ENCODE measurements around the gene MBD3L5. TPM values are rescaled to one million over a fixed set of nuclear protein-coding genes. Genes with fewer than 3 reads are reported as not detected.
"Not testable (repeated sequence)": the region's sequence is repeated elsewhere in the genome, so short reads cannot be mapped to it uniquely, and the experiment has no call there.

MBD3L5 gene
- total RNA-seq, 6 experiments from 2014 or later = not detected

DNA sequence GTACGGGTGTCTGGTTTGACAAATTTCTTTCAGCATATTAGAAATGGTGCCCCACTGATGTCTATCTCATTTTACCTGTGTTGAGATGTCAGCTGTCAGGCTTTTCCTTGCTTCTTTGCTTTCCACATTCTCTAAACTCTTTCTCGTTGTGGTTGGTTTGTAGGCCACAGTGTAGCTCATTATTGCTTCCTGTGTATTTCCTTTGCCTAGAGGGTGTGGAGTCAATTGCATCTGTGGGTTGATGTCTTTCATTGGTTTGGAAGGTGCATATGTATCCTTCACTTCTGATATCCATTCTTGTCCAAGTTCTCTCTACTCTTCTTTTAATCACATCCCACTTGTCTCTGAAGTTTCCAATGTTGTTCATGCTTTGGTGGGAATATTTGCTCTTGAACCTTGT lies 11.2 kb downstream of the MBD3L5 start:
- H3K27ac Mint-ChIP-seq; H3K36me3 Mint-ChIP-seq (ENCODE audit: low read depth); H3K9me3 Mint-ChIP-seq; H3K4me1 Mint-ChIP-seq (ENCODE audit: low read depth); H3K27me3 Mint-ChIP-seq (ENCODE audit: insufficient read depth); DNase-seq; H3K4me3 Mint-ChIP-seq: not testable (repeated sequence)

DNA sequence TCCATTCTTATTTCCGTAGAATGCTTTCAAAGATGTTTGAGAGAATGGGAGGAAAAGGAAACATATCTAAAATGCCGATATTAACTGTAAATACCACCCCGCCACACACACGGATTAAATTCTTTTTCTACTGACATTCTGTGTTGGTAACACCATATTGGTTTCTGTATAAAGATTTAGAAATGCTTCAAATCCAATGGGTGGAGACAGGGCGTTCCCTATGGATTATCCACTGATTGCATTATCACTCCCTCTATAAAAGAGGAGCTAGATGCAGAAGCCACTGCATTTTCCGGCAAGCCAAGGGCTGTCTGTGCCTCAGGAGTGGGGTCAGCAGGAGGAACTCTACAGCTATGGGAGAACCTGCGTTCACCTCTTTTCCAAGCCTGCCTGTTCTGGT lies 18.6 kb downstream of the MBD3L5 start, which contains the start of gene MBD3L2:
Gene MBD3L2, plus strand, starts transcription at position 301 of the 400 bp plus-strand sequence. Its CDS starts 53 bp downstream, at position 354.
- not testable (repeated sequence) for H3K9me3 Mint-ChIP-seq; H3K4me3 Mint-ChIP-seq; DNase-seq; H3K4me1 Mint-ChIP-seq (ENCODE audit: low read depth); H3K27me3 Mint-ChIP-seq (ENCODE audit: insufficient read depth); H3K36me3 Mint-ChIP-seq (ENCODE audit: low read depth); H3K27ac Mint-ChIP-seq

DNA sequence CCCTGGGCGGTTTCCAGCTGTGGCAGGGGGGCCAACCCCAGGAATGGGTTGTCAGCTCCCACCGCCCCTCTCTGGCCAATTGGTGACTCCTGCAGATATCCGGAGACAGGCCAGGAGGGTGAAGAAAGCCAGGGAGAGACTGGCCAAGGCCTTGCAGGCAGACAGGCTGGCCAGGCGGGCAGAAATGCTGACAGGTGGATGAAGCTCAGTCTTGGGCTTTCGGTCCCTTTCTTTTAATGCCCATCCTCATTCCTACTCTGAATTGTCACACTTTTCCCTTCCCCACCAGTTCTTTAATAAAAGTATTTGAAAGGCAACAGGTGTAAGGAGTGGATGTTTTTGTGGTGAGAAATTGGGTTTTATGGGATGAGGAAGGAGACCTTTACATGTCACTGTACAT lies 21.0 kb downstream of the MBD3L5 start:
- DNase-seq; H3K4me1 Mint-ChIP-seq (ENCODE audit: low read depth); H3K27me3 Mint-ChIP-seq (ENCODE audit: insufficient read depth); H3K27ac Mint-ChIP-seq; H3K9me3 Mint-ChIP-seq; H3K36me3 Mint-ChIP-seq (ENCODE audit: low read depth); H3K4me3 Mint-ChIP-seq: not testable (repeated sequence)

DNA sequence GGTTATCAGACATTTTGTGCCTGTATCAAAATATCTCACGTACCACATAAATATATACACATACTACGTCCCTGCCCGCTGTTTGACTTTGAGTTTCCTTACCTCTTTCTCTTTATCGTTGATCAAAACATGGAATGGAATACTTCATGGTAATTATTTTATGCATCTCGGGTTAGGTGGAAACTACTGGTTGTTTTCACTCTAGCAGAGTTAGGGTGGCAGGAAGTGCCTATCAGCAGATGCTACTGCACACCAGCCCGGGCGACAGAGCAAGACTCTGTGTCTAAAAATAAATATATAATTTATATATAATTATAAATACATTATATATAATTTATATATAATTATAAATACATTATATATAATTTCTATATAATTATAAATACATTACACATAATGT lies 22.5 kb downstream of the MBD3L5 start:
- not testable (repeated sequence) for H3K4me3 Mint-ChIP-seq; H3K9me3 Mint-ChIP-seq; H3K27me3 Mint-ChIP-seq (ENCODE audit: insufficient read depth); H3K27ac Mint-ChIP-seq; H3K36me3 Mint-ChIP-seq (ENCODE audit: low read depth); DNase-seq; H3K4me1 Mint-ChIP-seq (ENCODE audit: low read depth)

DNA sequence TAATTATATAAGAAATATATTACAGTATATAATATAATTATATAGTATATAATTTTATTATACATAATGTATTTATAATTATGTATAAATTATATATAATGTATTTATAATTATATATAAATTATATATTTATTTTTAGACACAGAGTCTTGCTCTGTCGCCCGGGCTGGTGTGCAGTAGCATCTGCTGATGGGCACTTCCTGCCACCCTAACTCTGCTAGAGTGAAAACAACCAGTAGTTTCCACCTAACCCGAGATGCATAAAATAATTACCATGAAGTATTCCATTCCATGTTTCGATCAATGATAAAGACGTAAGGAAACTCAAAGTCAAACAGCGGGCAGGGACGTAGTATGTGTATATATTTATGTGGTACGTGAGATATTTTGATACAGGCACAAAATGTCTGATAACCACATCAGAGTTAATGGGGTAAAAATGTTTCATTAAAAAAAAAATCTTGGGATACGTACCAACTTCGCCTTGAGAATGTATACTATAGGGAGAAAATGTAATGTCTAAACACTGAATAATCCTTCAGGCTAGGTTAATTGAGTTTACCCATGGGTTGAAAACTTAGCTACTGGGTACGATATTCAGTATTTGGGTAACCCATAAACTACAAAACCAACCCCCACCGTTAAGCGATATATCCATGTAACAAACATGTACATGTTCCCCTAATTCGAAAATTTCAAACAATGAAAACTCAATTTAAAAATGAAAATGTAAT lies 24.4 kb downstream of the MBD3L5 start:
- H3K27ac Mint-ChIP-seq; H3K36me3 Mint-ChIP-seq (ENCODE audit: low read depth); H3K9me3 Mint-ChIP-seq; H3K4me1 Mint-ChIP-seq (ENCODE audit: low read depth); H3K4me3 Mint-ChIP-seq; H3K27me3 Mint-ChIP-seq (ENCODE audit: insufficient read depth); DNase-seq: not testable (repeated sequence)

DNA sequence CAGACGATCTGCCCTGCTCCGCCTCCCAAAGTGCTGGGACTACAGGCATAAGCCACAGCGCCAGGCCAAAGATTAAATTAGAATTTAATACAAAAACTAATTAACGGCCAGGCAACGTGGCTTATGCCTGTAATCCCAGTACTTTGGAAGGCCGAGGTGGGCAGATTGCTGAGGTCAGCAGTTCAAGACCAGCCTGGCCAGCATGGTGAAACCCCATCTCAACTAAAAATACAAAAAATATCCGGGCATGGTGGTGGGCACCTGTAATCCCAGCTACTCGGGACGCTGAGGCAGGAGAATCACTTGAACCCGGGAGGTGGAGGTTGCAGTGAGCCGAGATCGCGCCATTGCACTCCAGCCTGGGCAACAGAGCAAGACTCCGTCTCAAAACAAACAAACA lies 25.3 kb downstream of the MBD3L5 start:
- not testable (repeated sequence) for H3K4me3 Mint-ChIP-seq; H3K36me3 Mint-ChIP-seq (ENCODE audit: low read depth); DNase-seq; H3K27me3 Mint-ChIP-seq (ENCODE audit: insufficient read depth); H3K9me3 Mint-ChIP-seq; H3K27ac Mint-ChIP-seq; H3K4me1 Mint-ChIP-seq (ENCODE audit: low read depth)

DNA sequence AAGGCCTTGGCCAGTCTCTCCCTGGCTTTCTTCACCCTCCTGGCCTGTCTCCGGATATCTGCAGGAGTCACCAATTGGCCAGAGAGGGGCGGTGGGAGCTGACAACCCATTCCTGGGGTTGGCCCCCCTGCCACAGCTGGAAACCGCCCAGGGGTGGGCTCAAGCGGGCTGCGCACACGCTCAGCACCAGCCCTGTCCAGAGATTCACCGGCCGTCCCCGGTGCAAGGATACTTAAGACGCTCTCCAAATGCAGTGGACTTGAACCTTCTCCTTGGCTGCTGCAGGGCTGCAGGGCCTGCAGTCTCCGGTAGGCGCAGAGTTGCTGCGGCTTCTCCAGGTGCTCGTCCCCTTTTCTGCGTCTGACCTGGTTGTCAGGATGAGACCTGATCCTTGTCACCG lies 26.0 kb downstream of the MBD3L5 start:
- DNase-seq; H3K36me3 Mint-ChIP-seq (ENCODE audit: low read depth); H3K27me3 Mint-ChIP-seq (ENCODE audit: insufficient read depth); H3K27ac Mint-ChIP-seq; H3K4me1 Mint-ChIP-seq (ENCODE audit: low read depth); H3K4me3 Mint-ChIP-seq; H3K9me3 Mint-ChIP-seq: not testable (repeated sequence)

DNA sequence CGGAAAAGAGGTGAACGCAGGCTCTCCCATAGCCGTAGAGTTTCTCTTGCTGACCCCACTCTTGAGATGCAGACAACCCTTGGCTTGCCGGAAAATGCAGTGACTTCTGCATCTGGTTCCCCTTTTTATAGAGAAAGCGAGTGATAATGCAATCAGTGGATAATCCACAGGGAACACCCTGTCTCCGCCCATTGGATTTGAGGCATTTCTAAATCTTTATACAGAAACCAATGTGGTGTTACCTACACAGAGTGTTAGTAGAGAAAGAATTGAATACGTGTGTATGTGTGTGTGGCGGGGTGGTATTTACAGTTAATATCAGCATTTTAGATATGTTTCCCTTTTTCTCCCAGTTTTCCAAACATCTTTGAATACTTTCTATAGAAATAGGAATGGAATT lies 28.2 kb downstream of the MBD3L5 start, which contains the start of gene MBD3L3:
Gene MBD3L3, minus strand, starts transcription at position 101 of the 400 bp plus-strand sequence. Its CDS starts 71 bp downstream, at position 30.
- DNase-seq; H3K4me1 Mint-ChIP-seq (ENCODE audit: low read depth); H3K9me3 Mint-ChIP-seq; H3K27ac Mint-ChIP-seq; H3K4me3 Mint-ChIP-seq; H3K36me3 Mint-ChIP-seq (ENCODE audit: low read depth); H3K27me3 Mint-ChIP-seq (ENCODE audit: insufficient read depth): not testable (repeated sequence)

DNA sequence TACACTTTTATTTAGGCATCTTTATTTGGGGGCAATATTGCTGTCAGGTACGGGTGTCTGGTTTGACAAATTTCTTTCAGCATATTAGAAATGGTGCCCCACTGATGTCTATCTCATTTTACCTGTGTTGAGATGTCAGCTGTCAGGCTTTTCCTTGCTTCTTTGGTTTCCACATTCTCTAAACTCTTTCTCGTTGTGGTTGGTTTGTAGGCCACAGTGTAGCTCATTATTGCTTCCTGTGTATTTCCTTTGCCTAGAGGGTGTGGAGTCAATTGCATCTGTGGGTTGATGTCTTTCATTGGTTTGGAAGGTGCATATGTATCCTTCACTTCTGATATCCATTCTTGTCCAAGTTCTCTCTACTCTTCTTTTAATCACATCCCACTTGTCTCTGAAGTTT lies 29.6 kb downstream of the MBD3L5 start:
- not testable (repeated sequence) for H3K27ac Mint-ChIP-seq; H3K36me3 Mint-ChIP-seq (ENCODE audit: low read depth); DNase-seq; H3K27me3 Mint-ChIP-seq (ENCODE audit: insufficient read depth); H3K4me3 Mint-ChIP-seq; H3K4me1 Mint-ChIP-seq (ENCODE audit: low read depth); H3K9me3 Mint-ChIP-seq

DNA sequence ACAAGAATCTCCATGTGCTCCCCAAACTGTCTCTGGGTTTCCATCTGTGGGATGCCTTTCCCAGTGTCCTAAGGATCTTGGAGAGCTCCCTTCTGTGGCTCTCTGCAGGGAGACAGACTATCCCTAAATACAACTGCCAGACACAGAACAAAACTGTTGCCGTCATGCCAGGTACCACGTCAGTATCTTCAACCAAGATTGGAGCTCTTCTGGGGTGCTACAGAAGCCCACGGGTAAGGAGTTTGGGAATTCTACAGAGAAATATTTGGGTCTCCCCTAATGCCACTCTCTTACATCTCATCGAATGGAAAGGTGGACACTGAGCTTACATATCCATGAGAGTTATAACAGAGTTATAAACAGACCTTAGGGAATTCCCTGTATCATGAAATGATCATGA lies 33.0 kb downstream of the MBD3L5 start:
- DNase-seq = no peak
- Mint-ChIP-seq H3K27me3 (ENCODE audit: insufficient read depth) (no peaks in the 10 kb centered on the region; the same call in 1 of the 2 replicates), H3K9me3 (no peaks in the 10 kb centered on the region)

More for the DNA sequence above, 33.0 kb downstream of the MBD3L5 start:
- no peak overlapping the region for H3K27ac Mint-ChIP-seq
- no peaks in the 10 kb centered on the region for H3K36me3 Mint-ChIP-seq (ENCODE audit: low read depth)
- H3K4me3 Mint-ChIP-seq = no peak overlapping the region
- TF ChIP-seq, protein P1, sequence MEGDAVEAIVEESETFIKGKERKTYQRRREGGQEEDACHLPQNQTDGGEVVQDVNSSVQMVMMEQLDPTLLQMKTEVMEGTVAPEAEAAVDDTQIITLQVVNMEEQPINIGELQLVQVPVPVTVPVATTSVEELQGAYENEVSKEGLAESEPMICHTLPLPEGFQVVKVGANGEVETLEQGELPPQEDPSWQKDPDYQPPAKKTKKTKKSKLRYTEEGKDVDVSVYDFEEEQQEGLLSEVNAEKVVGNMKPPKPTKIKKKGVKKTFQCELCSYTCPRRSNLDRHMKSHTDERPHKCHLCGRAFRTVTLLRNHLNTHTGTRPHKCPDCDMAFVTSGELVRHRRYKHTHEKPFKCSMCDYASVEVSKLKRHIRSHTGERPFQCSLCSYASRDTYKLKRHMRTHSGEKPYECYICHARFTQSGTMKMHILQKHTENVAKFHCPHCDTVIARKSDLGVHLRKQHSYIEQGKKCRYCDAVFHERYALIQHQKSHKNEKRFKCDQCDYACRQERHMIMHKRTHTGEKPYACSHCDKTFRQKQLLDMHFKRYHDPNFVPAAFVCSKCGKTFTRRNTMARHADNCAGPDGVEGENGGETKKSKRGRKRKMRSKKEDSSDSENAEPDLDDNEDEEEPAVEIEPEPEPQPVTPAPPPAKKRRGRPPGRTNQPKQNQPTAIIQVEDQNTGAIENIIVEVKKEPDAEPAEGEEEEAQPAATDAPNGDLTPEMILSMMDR (IDR thresholded peaks at IDR 0.05) = no peak
- peaks cover 11% of the 10 kb centered on the region for H3K4me1 Mint-ChIP-seq (ENCODE audit: low read depth)
